A549 (cell line): Measurements from ENCODE around the gene PSMD7. TPM values are rescaled to one million over a fixed set of nuclear protein-coding genes. Genes with fewer than 3 reads are reported as not detected.

ENCODE experiments used
- polyA plus RNA-seq, 4 experiments: library from polyadenylated mRNA; depleted of rRNA in 3 of 4; stranded (reverse); fragments of >200 nt; fragmentation: RNase III in 1 of 4; extraction: RNeasy Plus Mini Kit Qiagen cat#74134 plus additional on column Dnase treatment in 1 of 4; gene quantifications; 2 replicates in 3 of 4; 3 replicates in 1 of 4; pipeline ENCODE4 v1.2.3, GENCODE V29; 2011 to 2017

The PSMD7 gene
- polyA plus RNA-seq, 2 of the 4 experiments (the other 2 are of a cell fraction) = 211 to 219 TPM

Other genes with a start within 250 kb of the PSMD7 start
- 0.61 and 1.0 TPM in 2 replicates for gene NPIPB15, start 79.5 kb downstream of the PSMD7 start, polyA plus RNA-seq (2011; rRNA removed)
- gene NPIPB15, start 79.5 kb downstream of the PSMD7 start, polyA plus RNA-seq (2017; fragmentation: RNase III; extraction: RNeasy Plus Mini Kit Qiagen cat#74134 plus additional on column Dnase treatment) = 0.50 to 0.70 TPM (median 0.61 TPM) in 3 replicates
- gene CLEC18B, start 124.7 kb downstream of the PSMD7 start, polyA plus RNA-seq (2011; rRNA removed) = 0.26 and 0.50 TPM in 2 replicates
- gene CLEC18B, start 124.7 kb downstream of the PSMD7 start, polyA plus RNA-seq (2017; fragmentation: RNase III; extraction: RNeasy Plus Mini Kit Qiagen cat#74134 plus additional on column Dnase treatment) = 0.31 to 0.69 TPM (median 0.51 TPM) in 3 replicates